SK-N-SH (cell line): ENCODE measurements around the gene ATL1.

Experiments
- CHD2 ChIP-seq: fragments of 150-350 bp; IDR thresholded peaks from 2 replicates; pipeline ENCODE4 v1.6.1; 2018; ENCODE audit warnings: low read length; ENCODE audit not compliant: partially characterized antibody
- MEF2A ChIP-seq: IDR thresholded peaks from 2 replicates; pipeline ENCODE4 v1.4.0; 2012; ENCODE audit warnings: low read depth, borderline replicate concordance
- POLR2AphosphoS5 ChIP-seq: IDR thresholded peaks from 2 replicates; pipeline ENCODE4 v1.6.1; 2012; ENCODE audit warnings: low read depth, low read length
- TAF1 ChIP-seq: IDR thresholded peaks from 2 replicates; pipeline ENCODE4 v1.6.1; 2012; ENCODE audit warnings: low read depth, mild to moderate bottlenecking, low read length, moderate library complexity, borderline replicate concordance
- TF ChIP-seq, protein P1 (sequence below): fragments of 200-600 bp; sonication (generic); IDR thresholded peaks from 2 replicates; pipeline ENCODE4 v1.6.1; 2017; ENCODE audit warnings: antibody characterized with exemption, mild to moderate bottlenecking, moderate library complexity
- TF ChIP-seq, protein P2 (sequence below): fragments of 150-350 bp; IDR thresholded peaks from 2 replicates; pipeline ENCODE4 v1.6.1; 2016; ENCODE audit warnings: mild to moderate bottlenecking, low read depth, low read length
- TF ChIP-seq, protein P3 (sequence below): IDR thresholded peaks from 2 replicates; pipeline ENCODE4 v1.4.0; 2012; ENCODE audit warnings: low read depth

DNA sequence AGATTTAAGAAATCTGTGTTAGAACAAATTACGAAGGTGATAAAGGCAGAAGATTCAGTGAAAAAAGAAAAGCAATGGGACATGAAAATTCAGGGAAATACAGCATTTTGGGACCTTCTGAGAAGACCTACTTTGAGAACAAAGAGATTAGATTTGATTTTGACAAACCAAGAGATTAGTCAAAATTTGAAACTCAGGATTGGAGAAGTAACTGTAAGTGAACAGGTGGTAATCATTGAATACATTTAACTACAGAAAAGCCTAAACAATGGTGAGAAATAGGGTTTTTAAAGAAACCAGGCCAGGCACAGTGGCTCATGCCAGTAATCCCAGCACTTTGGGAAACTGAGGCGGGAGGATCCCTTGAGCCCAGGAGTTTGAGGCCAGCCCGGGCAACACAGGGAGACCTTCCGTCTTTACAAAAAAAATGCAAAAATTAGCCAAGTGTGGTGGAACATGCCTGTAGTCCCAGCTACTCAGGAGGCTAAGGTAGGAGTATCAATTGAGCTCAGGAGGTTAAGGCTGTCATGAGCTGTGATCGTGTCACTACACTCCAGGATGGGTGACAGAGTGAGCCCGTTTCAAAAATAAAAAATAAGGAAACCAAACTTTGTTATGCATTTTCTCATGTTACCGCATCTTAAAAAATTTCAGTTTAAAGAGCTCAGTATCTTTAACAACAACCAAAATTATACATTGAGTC lies 117.0 kb downstream of the ATL1 start:
- TF ChIP-seq POLR2AphosphoS5 (no peak), TAF1 (no peak), MEF2A (no peak), CHD2 (no peak)
- TF ChIP-seq, protein P1, sequence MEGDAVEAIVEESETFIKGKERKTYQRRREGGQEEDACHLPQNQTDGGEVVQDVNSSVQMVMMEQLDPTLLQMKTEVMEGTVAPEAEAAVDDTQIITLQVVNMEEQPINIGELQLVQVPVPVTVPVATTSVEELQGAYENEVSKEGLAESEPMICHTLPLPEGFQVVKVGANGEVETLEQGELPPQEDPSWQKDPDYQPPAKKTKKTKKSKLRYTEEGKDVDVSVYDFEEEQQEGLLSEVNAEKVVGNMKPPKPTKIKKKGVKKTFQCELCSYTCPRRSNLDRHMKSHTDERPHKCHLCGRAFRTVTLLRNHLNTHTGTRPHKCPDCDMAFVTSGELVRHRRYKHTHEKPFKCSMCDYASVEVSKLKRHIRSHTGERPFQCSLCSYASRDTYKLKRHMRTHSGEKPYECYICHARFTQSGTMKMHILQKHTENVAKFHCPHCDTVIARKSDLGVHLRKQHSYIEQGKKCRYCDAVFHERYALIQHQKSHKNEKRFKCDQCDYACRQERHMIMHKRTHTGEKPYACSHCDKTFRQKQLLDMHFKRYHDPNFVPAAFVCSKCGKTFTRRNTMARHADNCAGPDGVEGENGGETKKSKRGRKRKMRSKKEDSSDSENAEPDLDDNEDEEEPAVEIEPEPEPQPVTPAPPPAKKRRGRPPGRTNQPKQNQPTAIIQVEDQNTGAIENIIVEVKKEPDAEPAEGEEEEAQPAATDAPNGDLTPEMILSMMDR: no peak
- TF ChIP-seq, protein P2, sequence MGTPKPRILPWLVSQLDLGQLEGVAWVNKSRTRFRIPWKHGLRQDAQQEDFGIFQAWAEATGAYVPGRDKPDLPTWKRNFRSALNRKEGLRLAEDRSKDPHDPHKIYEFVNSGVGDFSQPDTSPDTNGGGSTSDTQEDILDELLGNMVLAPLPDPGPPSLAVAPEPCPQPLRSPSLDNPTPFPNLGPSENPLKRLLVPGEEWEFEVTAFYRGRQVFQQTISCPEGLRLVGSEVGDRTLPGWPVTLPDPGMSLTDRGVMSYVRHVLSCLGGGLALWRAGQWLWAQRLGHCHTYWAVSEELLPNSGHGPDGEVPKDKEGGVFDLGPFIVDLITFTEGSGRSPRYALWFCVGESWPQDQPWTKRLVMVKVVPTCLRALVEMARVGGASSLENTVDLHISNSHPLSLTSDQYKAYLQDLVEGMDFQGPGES: no peak
- TF ChIP-seq, protein P3, sequence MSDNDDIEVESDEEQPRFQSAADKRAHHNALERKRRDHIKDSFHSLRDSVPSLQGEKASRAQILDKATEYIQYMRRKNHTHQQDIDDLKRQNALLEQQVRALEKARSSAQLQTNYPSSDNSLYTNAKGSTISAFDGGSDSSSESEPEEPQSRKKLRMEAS: no peak
